Neural crest cell (in vitro differentiated cells): ENCODE data around the gene PPIP5K2. TPM values are rescaled to one million over a fixed set of nuclear protein-coding genes. Genes with fewer than 3 reads are reported as not detected.
"Not testable (repeated sequence)": the region's sequence is repeated elsewhere in the genome, so short reads cannot be mapped to it uniquely, and the experiment has no call there.

ENCODE experiments used
- DNase-seq: peaks from one replicate; pipeline ENCODE4 v3.0.0; 2021; ENCODE audit warnings: low read depth, mixed read lengths, low spot score
- H3K27ac Mint-ChIP-seq: one replicate; pipeline ENCODE4 v1.8.0; 2021; ENCODE audit warnings: mild to moderate bottlenecking, mixed read lengths; ENCODE audit not compliant: unreplicated experiment
- H3K27me3 Mint-ChIP-seq: 2 replicates; pipeline ENCODE4 v1.8.0; 2021; ENCODE audit warnings: low read depth, mild to moderate bottlenecking, mixed read lengths
- H3K36me3 Mint-ChIP-seq: 2 replicates; pipeline ENCODE4 v1.8.0; 2021; ENCODE audit warnings: low read depth, mild to moderate bottlenecking, mixed read lengths
- H3K4me1 Mint-ChIP-seq: 2 replicates; pipeline ENCODE4 v1.8.0; 2021; ENCODE audit warnings: mixed read lengths
- H3K4me3 Mint-ChIP-seq: one replicate; pipeline ENCODE4 v1.8.0; 2021; ENCODE audit warnings: mild to moderate bottlenecking, mixed read lengths
- H3K9me3 Mint-ChIP-seq: 2 replicates; pipeline ENCODE4 v1.8.0; 2021; ENCODE audit warnings: mixed read lengths
- CTCF ChIP-seq: fragments of 200-600 bp; sonication (generic); conservative IDR thresholded peaks from 2 replicates; pipeline ENCODE4 v1.5.0; 2021; ENCODE audit warnings: antibody characterized with exemption, mild to moderate bottlenecking
- total RNA-seq: library from RNA; stranded (reverse); gene quantifications from 2 replicates; pipeline ENCODE4 v1.2.1, GENCODE V29; 2021

PPIP5K2 gene
- total RNA-seq, 1 donor from 2014 or later = 72.9 TPM

- H3K36me3 Mint-ChIP-seq = peaks cover 8% of the 10 kb centered on the region
- no peaks in the 10 kb centered on the region for H3K9me3 Mint-ChIP-seq
- no peaks in the 10 kb centered on the region for H3K4me1 Mint-ChIP-seq
- no peak overlapping the region for H3K27ac Mint-ChIP-seq
- H3K27me3 Mint-ChIP-seq = no peaks in the 10 kb centered on the region
- no peak overlapping the region for H3K4me3 Mint-ChIP-seq
- no peak for DNase-seq
- no peak for TF ChIP-seq CTCF
Measured at GRCh38 chr5:103132684-103133083, 12.6 kb downstream of the PPIP5K2 start.

- no peak overlapping the region for H3K4me3 Mint-ChIP-seq
- no peak overlapping the region for H3K27ac Mint-ChIP-seq
- H3K36me3 Mint-ChIP-seq = peaks cover 8% of the 10 kb centered on the region
- no peak for TF ChIP-seq CTCF
- no peaks in the 10 kb centered on the region for H3K4me1 Mint-ChIP-seq
- no peak for DNase-seq
- H3K9me3 Mint-ChIP-seq = no peaks in the 10 kb centered on the region
- no peaks in the 10 kb centered on the region for H3K27me3 Mint-ChIP-seq
Measured at GRCh38 chr5:103133231-103133630, 13.1 kb downstream of the PPIP5K2 start.

GRCh38 chr5:103135461-103135860, 15.4 kb downstream of the PPIP5K2 start:
- H3K9me3 Mint-ChIP-seq = no peaks in the 10 kb centered on the region
- H3K4me1 Mint-ChIP-seq = no peaks in the 10 kb centered on the region
- DNase-seq = no peak
- no peak overlapping the region for H3K4me3 Mint-ChIP-seq
- TF ChIP-seq CTCF = no peak
- H3K27me3 Mint-ChIP-seq = no peaks in the 10 kb centered on the region
- H3K27ac Mint-ChIP-seq = no peak overlapping the region
- peaks cover 17% of the 10 kb centered on the region for H3K36me3 Mint-ChIP-seq

- Mint-ChIP-seq H3K27ac (no peak overlapping the region), H3K9me3 (no peaks in the 10 kb centered on the region), H3K27me3 (no peaks in the 10 kb centered on the region), H3K4me3 (no peak overlapping the region), H3K36me3 (peaks cover 26% of the 10 kb centered on the region), H3K4me1 (no peaks in the 10 kb centered on the region)
- TF ChIP-seq CTCF = no peak
- no peak for DNase-seq
Measured at GRCh38 chr5:103138202-103138690, 18.1 kb downstream of the PPIP5K2 start.

- peak; percentile 81 for DNase-seq
- no peaks in the 10 kb centered on the region for H3K9me3 Mint-ChIP-seq
- H3K27me3 Mint-ChIP-seq = no peaks in the 10 kb centered on the region
- peaks cover 26% of the 10 kb centered on the region for H3K36me3 Mint-ChIP-seq
- peak; percentile 97 for TF ChIP-seq CTCF
- no peak overlapping the region for H3K27ac Mint-ChIP-seq
- no peaks in the 10 kb centered on the region for H3K4me1 Mint-ChIP-seq
- H3K4me3 Mint-ChIP-seq = no peak overlapping the region
Measured at GRCh38 chr5:103139264-103139865, 19.3 kb downstream of the PPIP5K2 start.

- peaks cover 19% of the 10 kb centered on the region for H3K36me3 Mint-ChIP-seq
- not testable (repeated sequence) for H3K9me3 Mint-ChIP-seq, H3K4me3 Mint-ChIP-seq, H3K4me1 Mint-ChIP-seq, DNase-seq, H3K27ac Mint-ChIP-seq, H3K27me3 Mint-ChIP-seq
Measured at GRCh38 chr5:103142132-103142531, 22.0 kb downstream of the PPIP5K2 start.
